ENCODE measurements around the gene MXD3.

DNA sequence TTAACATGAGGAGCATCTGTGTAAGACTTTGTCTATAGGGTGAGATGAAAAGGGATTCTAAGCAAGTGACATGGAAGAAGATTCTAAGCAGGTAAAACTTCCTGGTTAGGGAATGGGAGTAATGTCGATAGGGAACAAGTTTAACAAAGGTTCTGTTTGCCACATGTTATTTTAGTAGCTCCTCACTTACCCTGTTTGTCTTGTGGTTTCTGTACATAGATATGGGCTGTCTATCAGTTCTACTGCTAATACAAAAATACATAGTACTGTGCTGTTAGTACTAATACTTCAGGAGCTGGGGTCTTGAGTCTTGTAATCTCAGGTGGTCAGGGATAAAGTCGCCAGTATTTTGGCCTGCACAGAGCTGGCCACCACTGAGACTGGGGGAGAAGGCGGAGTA, 41.0 kb downstream of the MXD3 start:
- no peak for TF ChIP-seq POLR2A (IDR thresholded peaks at IDR 0.05)
- no peak for TF ChIP-seq POLR2AphosphoS5 (IDR thresholded peaks at IDR 0.05)
- TF ChIP-seq CTCF (IDR thresholded peaks at IDR 0.05), result no peak

Measured in breast epithelium (tissue), 3 donors.